Gastrocnemius medialis (tissue), 4 donors: Measurements from ENCODE around the gene PCDH9.

Experiments used
- POLR2A ChIP-seq, 2 donors: fragments of 450-650 bp; IDR thresholded peaks; one replicate each; pipeline ENCODE4 v1.6.1; 2017; ENCODE audit warnings: antibody characterized with exemption in 2 of 2, mild to moderate bottlenecking in 2 of 2, moderate library complexity in 2 of 2
- TF ChIP-seq, protein P1 (sequence below), 5 experiments: fragments of 450-650 bp in 3 of 5; fragments of 200-600 bp in 2 of 5; sonication (generic) in 2 of 5; IDR thresholded peaks in 4 of 5; conservative IDR thresholded peaks in 1 of 5; 1 replicate in 4 of 5; 2 replicates in 1 of 5; pipeline ENCODE4 v1.5.1; 2016 to 2019; ENCODE audit warnings: antibody characterized with exemption in 5 of 5, mild to moderate bottlenecking in 3 of 5, moderate library complexity in 3 of 5

DNA sequence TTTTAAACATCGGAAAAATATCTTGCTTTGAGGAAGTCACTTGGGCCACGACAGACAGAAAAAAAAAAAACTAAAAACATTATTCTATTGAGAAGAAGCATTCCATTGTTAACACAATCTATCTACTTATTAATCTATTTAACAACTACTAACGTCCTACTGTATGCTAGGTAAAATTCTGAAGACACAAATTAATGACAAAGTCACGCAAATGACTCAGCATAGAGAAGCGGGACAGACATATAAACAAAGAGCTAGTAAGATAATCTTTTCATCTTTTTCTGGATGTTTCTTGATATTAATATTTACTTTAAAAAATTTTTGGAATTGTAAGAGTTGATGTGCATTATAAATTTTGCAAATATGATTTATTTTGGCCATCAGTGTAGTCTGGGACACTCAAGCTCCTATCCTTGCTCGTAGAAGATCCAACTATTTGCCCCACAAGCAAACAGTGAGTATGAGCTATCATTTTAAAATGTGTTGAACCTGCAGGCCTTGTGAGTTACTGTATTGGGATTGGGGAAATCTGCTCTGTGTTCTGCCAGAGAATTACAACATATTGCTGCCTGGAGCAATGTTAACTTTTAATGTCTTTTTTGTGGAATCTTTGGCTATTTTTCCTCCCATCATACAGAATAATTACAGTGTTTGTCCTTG lies 109.1 kb downstream of the PCDH9 start:
- TF ChIP-seq, protein P1, sequence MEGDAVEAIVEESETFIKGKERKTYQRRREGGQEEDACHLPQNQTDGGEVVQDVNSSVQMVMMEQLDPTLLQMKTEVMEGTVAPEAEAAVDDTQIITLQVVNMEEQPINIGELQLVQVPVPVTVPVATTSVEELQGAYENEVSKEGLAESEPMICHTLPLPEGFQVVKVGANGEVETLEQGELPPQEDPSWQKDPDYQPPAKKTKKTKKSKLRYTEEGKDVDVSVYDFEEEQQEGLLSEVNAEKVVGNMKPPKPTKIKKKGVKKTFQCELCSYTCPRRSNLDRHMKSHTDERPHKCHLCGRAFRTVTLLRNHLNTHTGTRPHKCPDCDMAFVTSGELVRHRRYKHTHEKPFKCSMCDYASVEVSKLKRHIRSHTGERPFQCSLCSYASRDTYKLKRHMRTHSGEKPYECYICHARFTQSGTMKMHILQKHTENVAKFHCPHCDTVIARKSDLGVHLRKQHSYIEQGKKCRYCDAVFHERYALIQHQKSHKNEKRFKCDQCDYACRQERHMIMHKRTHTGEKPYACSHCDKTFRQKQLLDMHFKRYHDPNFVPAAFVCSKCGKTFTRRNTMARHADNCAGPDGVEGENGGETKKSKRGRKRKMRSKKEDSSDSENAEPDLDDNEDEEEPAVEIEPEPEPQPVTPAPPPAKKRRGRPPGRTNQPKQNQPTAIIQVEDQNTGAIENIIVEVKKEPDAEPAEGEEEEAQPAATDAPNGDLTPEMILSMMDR (IDR thresholded peaks at IDR 0.05 in 4 of 5, conservative IDR thresholded peaks at IDR 0.05 in 1 of 5), result no peak
- no peak for TF ChIP-seq POLR2A (IDR thresholded peaks at IDR 0.05)
